GM21360 (cell line): ENCODE results near the gene MUL1.
A peak's percentile ranks its signal among the peaks of the same experiment; 100 is the strongest.
"Not testable (repeated sequence)": the region's sequence is repeated elsewhere in the genome, so short reads cannot be mapped to it uniquely, and the experiment has no call there.

Source experiments
- ATAC-seq: cut with Tn5 transposase; IDR thresholded peaks from one replicate; pipeline ENCODE4 v1.9.1; 2021; ENCODE audit warnings: mild to moderate bottlenecking, moderate library complexity; ENCODE audit not compliant: unreplicated experiment

The MUL1 gene

DNA sequence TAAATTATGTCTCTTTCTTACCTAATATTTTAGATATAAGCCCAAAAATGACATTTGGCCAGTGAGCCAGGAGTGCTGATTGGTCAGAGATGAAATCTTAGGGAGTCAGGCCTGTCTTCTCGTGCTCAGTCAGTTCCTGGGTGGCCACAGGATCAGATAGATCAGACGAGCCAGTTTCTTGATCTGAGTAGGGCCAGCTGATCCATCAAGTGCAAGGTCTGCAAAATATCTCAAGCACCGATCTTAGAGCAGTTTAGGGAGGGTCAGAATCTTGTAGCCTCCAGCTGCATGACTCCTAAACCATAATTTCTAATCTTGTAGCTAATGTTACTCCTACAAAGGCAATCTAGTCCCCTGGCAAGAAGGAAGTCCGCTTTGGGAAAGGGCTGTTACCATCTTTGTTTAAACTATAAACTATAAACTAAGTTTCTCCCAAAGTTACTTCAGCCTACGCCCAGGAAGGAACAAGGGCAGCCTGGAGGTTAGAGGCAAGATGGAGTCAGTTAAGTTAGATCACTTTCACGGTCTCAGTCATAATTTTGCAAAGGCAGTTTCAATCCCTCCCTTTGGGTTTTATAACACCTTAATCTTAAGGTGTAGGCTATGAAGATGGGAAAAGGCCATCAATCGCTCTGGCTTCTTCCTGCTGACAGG lies 11.8 kb upstream of the MUL1 start:
- not testable (repeated sequence) for ATAC-seq

DNA sequence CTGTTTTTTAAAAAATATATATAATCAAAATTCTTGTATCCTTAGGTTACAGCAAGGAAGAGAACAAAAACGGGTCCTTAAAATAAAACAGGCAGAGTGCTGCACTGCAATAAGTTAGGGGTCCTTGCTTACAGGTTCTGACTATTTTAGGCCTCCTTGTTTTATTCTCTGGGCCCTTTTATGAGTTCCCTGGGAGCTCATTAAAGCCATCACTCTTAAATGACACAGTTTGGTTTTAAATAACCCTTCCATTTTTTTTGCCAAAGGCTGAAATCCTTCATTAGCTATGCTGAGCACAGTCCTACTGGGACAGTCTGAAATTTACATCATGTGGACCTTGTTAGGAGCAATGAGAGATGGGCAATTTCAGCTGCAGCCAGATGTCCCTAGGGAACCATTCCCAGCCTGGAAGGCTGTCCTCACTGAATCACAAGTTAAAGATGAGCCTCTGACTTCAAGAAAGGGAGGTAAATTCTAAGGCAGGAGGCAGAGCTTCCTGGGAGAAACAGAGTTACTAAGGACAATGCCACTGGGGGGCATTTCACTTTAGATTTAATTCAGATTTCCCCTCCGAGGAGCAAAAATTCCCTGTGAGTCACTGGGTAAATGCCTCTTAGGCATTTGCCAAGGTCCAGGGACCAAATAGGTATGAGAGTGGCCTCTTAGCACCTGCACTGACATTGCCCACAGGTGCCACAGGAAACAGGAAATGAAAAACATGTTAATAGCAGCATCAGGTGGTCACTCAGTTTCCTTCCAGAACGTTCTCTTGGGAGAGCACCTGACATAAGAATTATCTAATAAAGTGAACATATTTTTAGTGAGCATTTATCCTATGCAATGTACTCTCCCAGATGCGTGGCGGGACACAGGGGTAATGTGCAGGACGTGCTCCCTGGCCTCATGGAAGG lies 3.8 kb upstream of the MUL1 start:
- ATAC-seq: no peak

DNA sequence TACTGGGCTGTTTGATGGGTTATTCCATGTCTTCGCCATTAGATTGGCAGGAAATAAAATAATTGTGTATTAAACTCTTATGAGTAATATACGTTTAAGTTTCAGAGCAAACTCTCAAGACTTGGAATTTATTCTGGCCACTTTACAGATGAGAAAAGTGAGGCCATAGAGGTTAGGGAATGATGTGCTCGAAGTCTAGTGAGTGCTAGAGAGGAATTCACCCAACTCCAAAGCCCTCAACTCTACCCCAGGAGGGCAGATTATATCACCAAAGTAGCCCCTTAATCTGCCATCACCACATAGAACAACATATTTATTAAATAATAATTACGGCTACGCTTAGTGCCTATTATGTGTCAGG lies 440 bp upstream of the MUL1 start:
- ATAC-seq: no peak

DNA sequence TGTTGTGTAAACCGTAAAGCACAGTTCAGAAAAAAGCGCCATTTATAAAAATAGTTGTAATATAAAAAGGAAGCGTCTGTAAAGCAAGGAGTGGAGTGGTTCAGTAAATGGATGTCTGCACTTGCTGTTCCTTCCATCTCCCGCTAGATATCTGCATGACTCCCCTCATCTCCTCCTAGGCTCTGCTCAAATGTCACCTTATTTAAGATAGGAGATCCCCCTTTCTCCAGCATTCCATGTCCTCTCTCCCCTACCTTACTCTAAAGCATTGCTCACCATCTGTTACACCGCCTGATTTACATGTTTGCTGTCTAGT lies 745 bp downstream of the MUL1 start:
- peak; percentile 22 for ATAC-seq

DNA sequence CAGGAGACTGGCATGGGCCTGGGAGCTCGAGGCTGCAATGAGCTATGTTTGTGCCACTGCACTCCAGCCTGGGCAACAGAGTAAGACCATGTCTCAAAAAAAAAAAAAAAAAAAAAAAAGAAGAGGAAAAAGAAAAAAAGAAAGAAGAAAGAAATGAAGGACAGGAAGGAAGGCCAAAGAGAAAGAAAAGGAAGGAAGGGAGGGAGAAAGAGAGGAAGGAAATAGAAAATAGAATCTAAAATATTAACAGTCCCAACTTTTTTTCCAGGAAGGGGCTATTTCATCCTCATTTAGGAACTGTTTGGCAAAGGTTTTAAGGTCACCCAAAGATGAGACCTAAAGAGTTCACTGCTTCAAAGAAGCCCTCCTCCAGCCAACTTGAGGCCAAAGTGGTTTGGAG lies 2.5 kb downstream of the MUL1 start:
- ATAC-seq: no peak

DNA sequence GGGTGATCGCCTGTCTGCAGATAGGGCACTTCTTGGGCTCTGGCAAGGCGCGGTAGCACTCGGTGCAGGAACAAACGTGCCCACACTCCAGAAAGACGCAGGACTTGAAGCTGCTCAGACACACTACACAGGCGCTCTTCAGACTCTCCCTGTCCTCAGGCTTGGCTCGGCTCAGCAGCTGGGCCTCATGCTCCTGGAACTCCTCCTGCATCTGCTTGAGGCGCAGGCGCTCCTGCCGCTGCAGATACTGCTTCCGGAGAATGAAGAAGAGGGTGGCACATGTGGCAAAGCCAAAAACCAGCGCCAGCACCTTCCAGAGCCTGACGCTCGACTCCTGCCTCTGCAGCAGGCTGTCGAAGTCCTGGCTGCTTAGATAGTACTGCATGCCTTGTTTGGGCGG lies 7.2 kb downstream of the MUL1 start:
- no peak for ATAC-seq

DNA sequence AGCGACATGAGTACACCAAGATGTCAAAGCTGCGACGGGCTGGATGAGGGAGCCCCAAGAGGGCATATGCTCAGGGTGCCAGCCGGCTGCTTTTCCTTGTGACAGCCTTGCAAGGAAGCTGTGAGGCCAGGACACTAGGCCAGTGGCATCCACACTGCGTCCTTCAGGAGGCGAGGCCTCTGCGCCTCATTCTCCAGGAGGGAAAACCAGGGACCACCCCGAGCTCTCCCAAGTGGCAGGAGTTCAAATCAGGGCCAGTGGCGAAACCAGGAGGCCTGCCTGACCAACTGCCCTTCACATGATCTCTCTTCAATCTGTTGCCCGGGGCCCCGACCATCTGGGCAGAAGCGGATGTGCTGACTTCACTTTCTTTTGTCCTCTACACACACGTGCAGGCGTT lies 8.2 kb downstream of the MUL1 start:
- no peak for ATAC-seq

DNA sequence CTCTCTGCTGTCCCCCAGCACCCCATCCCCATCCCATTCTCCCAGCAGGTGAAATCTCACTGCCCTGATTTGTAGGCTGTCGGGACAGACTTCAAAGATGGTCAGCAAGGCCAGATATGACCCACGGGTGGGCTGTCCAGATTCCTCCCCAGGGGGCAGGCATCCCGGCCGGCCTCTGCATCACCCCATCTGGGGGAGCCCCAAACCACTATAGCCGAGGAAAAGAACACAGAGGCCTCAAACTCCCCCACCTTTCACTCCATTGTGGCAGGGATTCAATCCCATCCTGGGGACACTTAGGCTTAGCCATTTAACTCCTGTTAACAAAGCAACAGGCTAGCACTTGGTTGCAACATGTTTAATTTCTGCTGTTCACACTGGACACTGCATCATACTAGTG lies 8.8 kb downstream of the MUL1 start:
- no peak for ATAC-seq

DNA sequence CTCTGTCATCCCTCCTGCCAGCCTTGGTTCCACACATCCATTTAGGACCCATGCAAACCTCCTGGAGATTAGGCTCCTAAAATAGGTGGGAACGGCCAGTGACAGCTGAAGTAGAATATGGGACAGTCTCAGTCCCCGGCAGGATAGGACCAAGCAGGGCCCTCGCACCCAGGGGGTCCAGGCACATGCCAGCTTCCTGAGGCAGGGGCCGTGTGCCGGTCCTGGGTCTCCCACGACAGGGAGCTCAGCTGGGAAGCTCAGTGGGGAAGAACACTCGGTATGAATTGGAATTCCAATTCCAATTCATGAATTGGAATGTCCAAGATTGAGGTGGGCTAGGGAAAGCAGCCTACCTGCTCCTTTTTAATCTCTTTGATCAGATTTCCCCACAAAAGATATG lies 9.8 kb downstream of the MUL1 start:
- no peak for ATAC-seq

DNA sequence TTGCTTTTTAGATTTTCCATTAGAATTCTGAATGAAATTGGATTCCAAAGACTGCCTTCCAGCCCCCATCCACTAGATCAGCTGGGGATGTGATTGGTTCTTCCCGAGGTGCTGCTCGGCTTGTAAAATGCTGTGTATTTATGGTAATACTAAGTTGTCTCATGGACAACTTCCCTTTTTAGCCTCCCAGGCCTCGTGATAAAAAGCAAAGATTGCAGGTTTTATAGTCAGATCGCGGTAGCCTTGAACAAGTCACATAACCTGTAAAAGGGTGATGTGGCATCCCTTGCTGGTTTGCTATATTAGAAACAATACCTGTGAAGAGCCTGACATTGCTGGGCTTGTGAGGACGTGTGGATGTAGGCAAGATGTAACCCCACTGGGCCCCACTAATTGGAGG lies 10.4 kb downstream of the MUL1 start:
- no peak for ATAC-seq

DNA sequence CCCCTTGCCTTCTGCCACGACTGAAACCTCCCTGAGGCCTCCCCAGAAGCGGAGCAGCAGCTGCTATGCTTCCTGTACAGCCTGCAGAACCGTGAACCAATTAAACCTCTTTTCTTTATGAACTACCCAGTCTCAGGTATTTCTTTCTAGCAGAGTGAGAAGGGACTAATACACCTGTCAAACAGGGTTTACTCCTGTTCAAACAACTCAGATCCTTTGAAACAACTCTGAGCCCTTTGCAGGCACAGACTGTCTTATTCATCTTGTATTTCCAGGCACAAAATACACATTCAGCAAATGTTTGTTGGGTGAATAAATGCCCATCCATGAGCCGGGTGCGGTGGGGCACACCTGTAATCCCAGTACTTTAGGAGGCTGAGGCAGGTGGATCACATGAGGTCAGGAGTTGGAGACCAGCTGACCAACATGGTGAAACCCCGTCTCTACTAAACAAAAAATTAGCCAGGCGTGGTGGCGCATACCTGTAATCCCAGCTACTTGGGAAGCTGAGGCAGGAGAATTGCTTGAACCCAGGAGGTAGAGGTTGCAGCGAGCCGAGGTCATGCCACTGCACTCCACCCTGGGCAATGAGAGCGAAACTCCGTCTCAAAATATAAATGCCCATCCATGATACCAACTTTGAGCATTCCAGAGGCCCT lies 11.1 kb downstream of the MUL1 start:
- not testable (repeated sequence) for ATAC-seq

DNA sequence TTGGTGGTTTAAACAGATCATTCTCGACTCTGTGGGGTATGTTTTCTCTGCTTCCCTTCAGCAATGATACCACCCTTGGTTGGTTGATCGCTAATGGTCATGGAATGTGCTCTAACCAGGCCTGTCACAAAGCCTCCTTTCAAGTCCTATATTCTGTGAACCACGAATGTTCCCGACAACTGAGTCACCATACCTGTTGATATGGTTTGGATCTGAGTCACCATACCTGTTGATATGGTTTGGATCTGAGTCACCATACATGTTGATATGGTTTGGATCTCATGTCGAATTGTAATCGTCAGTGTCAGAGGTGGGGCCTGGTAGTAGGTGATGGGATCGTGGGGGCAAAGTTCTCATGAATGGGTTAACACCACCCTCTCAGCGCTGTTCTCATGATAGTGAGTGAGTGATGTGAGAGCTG lies 11.7 kb downstream of the MUL1 start:
- ATAC-seq: no peak

DNA sequence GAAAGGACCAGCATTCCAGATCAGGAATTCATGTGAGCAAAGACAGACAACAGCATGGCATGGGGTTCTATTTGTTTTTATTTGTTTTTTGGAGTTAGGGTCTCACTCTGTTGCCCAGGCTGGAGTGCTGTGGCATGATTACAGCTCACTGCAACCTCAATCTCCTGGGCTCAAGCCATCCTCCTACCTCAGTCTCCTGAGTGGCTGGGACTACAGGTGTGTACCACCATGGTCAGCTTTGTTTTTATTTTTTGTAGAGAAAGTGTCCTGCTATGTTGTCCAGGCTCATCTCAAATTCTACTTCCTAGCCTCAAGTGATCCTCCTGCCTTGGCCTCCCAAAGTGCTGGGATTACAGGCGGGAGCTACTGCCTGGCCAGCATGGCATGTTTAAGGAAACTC lies 12.3 kb downstream of the MUL1 start:
- no peak for ATAC-seq

DNA sequence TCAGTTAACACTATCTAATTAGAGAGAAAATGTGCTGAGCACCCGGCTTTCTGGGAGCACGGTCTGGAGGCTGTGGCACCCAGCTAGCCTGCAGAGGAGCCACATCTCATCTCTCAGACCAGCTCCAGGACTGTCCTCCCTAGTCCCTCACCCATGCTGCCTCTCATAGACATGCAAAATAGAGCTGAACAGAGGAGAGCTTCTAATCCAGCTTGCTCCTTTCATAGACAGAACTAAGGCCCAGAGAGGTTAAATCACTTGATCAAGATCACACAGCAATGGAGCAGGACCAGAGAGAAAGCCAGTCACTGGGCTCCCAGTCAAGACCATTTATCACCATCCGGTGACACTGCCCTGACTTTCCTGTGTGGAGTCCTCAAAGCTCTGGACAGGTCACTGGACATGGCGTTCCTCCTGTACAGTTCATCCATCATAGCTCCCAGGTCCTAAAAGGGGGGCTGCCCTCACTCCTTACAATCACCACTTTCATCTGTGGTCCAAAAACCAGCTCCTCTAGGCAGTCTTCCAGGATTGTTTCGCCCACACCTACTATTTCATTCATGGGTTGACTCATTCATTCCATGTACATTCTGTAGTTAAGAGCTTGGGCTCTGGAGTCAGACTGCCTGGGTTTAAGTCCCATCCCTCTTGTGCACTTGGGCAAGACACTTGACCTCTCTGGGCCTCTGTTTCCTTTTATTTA lies 13.2 kb downstream of the MUL1 start:
- no peak for ATAC-seq

DNA sequence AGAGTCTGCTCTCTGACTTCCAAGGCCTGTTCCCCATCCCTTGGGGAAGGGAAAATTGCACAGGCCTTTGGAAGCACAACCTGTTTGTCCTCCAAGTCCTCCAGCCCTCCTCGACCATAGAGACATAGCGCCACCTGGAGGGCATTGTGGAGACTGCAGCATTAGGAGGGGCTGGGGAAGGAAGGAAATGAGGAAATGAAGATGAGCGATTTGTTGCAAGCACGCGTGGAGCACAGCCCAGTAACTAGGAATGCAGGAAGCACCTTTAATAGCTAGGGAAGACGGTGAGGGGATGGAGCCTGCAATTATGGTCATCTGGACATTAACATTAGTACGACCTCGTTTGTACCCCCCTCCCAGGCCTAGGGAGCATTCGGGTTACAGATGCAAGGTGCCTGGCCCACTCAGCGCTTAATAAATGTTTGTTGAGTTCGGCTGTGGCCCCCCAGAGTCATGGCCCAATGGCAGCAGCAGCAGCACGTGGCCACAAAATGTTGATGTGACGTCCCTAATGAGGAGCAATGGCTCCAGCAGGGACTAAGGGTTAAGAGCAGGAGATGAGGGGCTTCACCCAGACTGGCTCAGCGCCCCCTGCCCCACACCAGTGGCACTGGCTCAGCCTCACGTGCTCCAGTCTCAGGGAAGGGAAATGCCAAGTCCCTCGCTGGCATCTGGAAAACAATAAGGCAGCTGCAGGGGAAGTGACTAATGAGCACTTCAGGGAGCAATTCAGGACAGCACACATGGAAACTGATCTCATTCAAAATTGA lies 13.9 kb downstream of the MUL1 start:
- no peak for ATAC-seq

DNA sequence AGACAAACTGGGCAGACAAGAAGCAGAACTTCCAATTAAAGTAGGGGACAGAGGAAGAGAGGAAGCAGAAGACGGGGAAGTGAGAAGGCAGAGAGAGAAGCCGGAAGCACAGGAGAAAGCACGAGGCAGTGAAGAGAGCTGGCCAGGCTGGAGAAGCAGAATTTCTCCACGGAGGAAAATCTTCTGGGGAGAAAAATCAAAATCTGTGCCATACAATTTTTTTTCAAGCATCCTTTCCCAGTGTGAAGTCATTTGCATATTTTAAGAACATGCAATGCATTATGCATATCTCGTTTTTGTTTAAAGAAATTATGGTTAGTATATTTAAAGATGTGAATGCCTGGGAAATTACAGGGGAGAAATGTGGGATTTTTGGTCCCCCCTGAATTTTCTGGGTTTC lies 14.6 kb downstream of the MUL1 start:
- no peak for ATAC-seq

DNA sequence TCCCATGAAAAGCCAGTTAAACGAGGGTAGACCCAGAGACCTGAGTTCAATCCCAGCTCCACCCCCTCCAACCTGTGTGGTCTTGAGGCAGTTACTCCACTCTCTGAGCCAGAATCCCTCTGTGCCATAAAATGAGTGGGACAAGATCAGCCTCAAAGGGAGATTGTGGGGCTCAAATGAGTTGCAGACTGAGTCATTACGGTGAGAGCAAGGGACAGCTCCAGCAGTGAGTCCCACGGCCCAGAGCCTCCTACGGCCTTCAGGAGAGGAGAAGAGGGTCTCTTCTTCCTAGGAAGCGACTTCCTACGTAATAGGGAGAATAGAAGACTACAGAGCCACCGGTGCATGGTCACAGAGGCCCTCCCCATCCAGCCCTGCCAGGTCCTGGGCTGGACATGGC lies 15.2 kb downstream of the MUL1 start:
- no peak for ATAC-seq

DNA sequence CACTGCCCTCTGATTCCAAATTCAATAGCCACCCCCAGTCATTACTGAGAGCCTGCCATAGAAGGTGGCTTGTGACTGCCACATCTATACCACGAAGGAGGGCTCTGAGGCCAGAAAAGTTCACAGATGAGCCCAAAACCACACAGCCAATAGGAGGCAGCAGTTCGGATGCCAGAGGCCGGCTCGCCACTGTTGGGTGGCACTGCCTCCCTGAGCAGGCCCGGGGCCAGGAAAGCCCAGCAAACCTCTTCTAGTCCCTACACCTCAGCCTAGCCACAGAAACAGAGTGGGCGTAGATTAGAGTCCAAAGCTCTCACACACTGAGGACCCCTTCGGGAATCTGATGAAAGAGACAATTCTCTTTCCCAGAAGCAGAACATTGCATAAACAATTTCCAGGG lies 16.1 kb downstream of the MUL1 start:
- no peak for ATAC-seq

DNA sequence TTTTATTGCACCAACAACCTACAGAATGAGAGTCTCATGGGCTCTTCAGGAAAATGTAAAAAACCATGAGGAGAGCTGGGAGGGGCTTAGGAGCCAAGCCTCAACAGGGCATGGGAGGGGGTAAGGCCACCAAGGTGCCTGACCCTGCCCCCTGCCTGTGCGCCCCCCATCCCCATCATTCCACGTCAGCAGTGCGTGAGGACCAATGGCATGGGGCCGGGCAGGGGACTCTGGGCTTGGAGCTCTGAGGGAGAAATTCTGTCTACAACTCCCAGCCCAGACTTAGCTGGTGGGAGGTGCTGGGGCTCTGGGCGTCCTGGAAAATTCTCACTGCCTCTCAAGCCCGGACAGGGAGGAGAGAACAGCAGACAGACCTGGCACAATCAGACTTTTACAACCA lies 16.8 kb downstream of the MUL1 start:
- no peak for ATAC-seq

DNA sequence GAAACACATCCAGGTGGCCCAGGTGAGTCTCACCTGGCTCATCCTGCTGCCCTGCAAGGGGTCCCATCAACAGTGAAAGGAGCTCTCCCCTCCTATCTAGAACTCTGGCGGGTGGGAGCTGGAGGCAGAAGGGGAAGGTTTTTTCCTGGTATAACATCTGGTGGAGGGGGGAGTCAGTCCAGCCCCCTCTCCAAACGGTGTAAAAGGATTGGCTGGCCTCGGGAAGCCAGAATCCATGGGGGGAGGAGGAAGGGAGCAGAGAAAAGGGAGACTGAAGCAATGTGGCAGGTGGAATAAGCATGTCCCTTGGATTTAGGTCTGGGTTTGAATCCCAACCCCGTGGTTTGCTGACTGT lies 20.7 kb downstream of the MUL1 start:
- ATAC-seq: no peak
